GM19043 (cell line): ENCODE results near the gene PTPMT1.
"Not testable (repeated sequence)": the region's sequence is repeated elsewhere in the genome, so short reads cannot be mapped to it uniquely, and the experiment has no call there.

Experiments
- ATAC-seq: cut with Tn5 transposase; IDR thresholded peaks from one replicate; pipeline ENCODE4 v1.9.1; 2021; ENCODE audit warnings: low read depth; ENCODE audit not compliant: unreplicated experiment

Gene PTPMT1

DNA sequence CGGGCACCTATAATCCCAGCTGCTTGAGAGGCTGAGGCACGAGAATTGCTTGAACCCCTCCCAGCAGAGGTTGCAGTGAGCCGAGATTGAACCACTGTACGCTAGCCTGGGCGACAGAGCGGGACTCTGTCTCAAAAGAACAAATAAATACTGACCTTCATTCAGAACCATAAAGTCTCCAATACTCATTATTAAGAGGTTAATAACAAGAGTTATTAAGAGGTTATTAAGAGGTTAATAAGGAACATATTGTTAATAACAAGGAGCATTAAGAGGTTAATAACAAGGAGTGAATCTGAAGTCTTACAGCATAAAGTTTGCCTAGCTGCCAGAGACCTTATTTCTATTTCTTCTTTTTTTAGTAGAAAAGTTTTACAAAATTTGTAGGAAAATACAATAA lies 20.1 kb upstream of the PTPMT1 start:
- no peak for ATAC-seq

DNA sequence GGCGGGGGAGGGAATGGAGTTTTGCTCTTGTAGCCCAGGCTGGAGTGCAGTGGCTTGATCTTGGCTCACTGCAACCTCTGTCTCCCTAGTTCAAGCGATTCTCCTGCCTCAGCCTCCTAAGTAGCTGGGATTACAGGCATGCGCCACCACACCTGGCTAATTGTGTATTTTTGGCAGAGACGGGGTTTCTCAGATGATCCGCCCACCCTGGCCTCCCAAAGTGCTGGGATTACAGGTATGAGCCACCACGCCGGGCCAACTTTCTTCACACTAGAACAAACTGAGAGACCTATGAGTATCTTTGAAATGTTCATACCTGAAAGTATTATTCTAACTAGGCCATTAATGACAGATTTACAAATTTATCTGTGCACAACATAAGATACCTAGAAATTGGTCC lies 19.1 kb upstream of the PTPMT1 start:
- ATAC-seq = not testable (repeated sequence)

DNA sequence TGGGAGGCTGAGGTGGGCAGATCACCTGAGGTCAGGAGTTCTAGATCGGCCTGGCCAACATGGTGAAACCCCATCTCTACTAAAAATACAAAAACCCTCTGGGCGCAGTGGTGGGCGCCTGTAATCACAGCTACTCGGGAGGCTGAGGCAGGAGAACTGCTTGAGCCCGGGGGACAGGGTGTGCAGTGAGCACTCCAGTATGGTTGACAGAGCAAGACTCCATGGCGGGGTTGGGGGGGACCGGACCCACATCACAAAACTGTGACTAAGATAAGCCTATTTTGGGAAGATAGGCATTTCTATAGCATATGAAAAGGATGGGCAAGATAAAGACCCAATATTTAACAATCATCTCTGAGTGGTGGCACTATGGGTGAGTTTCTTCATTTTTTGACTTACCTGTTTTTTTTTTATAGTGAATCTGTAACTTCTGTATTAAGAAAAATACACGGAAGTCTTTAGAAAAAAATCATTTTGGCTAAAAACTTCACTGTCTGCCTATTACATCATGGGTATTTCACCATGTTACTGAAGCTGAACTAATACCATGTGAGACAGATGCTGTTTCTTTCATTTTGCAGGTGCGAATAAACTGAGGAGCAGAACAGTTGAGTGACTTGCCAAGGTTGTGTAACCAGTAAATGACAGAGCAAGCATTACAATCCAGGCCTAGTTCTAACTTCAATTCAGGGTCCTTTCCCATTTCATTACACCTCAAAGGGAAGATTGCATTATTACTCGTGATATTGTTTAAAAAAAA lies 14.9 kb upstream of the PTPMT1 start:
- ATAC-seq = no peak

GRCh38 chr11:47551086-47551485 lies 14.3 kb upstream of the PTPMT1 start:
- ATAC-seq = no peak

DNA sequence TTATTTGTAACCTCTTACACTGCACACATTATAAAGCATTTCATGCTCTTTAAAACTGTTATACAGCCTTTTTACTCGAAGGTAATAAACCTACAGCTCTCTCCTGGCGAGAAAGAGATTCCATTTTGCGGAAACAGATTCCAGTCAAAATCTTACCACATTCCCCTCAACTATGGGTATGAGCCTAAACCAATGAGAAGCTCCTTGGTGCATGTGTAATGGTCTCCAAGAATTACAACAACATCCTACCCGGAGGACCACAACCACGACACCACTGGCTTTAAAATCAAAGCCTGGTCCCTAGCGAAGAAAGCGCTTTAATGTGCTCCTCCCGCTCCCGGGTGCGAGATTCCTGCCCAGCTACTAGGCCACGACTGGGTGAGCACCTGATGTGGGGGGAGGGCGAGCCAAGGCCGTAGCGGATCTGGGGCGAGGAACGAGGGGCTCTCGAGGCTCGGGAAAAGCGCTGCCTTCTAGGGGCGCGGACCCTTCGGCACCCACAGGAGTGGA lies 13.3 kb upstream of the PTPMT1 start:
- no peak for ATAC-seq

DNA sequence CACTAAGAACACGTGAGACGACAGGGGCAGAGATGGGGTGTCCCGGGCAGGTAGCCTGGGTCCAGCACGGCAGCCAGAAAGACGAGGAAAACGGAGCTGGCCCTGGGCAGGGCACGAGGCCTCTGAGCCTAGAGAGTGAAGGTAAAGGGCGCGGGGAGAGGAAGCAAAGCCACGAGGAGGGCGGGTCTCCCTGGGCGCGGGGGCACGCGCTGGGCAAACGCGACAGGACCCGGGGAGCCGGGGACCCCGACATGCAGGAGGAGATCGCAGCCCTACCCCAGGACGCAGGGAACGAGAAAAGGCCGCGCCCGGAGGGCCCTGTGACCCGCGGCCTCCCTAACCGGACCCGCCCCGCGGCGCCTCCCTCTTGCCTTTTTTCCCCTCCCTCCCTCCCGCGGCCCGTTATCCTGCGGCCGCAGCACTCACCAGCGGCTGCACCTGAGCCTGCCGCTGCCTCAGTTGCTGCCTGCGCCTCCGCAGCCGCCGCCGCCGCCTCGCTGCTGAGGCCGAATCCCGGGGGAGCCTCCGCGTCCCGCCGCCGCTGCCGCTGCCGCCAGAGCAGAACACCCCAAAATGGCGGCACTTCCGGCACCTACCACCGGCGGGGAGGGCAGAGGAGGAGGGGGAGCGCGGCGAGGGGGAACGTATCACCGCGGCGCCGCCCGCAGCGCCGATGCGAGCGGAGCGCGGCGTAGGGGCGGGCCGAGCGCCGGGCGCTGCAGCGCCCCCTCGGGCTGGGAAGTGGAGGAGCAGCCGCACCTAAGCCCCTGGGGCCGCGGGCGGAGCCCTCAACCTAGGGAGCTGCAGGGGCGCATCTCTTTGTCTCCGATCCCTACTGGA lies 12.6 kb upstream of the PTPMT1 start, which contains the start of gene CELF1:
TSS of gene CELF1 (minus strand) at position 567 of the 840 bp plus-strand sequence. CDS start 53,609 bp downstream, outside the sequence.
- peak; percentile 86 for ATAC-seq

GRCh38 chr11:47553406-47553743 lies 12.0 kb upstream of the PTPMT1 start:
- ATAC-seq = peak; percentile 22

DNA sequence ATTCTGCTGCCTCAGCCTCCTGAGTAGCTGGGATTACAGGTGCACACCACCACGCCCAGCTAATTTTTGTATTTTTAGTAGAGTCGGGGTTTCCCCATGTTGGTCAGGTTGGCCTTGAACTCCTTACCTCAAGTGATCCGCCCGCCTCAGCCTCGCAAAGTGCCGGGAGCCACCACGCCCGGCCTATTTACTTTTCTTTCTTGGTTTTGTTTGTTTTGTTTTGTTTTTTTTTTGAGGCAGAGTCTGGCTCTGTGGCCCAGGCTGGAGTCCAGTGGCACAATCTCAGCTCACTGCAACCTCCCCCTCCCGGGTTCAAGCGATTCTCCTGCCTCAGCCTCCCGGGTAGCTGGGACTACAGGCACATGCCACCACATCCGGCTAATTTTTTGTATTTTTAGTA lies 8.4 kb upstream of the PTPMT1 start:
- ATAC-seq = not testable (repeated sequence)

DNA sequence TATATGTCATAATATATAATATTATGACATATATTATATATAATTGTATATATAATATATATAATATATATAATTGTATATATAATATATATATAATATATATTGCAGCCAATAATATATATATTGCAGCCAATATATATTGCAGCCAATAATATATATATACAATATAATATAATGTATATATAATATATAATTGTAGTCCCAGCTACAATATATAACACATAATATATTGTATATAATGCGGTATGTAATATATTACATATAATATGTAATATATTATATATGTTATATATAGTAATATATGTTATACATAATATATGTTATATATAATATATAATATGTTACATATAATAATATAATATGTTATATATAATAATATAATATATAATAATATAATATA lies 6.7 kb upstream of the PTPMT1 start:
- no peak for ATAC-seq

GRCh38 chr11:47560426-47560825 lies 5.0 kb upstream of the PTPMT1 start:
- ATAC-seq = no peak

GRCh38 chr11:47562393-47562792 lies 3.0 kb upstream of the PTPMT1 start:
- ATAC-seq = not testable (repeated sequence)

DNA sequence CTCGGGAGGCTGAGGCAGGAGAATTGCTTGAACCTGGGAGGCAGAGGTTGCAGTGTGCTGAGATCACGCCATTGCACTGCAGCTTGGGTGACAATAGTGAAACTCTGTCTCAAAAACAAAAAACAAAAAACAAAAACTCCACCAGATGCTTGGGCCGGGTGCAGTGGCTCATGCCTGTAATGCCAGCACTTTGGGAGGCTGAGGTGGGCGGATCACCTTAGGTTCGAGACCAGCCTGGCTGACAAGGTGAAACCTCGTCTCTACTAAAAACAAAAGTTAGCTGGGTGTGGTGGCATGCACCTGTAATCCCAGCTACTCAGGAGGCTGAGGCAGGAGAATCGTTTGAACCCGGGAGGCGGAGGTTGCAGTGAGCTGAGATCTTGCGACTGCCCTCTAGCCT lies 1.0 kb upstream of the PTPMT1 start:
- not testable (repeated sequence) for ATAC-seq

DNA sequence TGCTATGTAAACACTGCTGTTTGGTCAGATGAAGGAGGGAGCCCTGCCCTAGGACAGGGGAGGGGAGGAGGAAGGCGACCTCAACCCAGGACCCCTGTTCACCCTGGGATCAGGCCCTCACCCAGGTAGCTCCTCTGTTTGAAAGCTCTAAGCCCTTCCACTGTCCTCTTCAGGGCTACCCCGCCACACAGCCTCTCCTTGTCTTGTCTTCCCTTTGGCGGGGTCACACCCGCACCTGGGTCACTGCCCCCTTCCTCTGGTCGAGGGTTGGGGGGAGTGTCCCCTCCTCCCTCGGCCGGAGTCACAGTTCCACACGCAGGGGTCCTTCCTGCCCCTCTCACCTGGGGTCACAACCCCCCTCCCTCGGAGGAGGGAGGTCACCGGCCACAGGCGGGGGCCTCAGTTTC lies 463 bp upstream of the PTPMT1 start:
- peak; percentile 4 for ATAC-seq

GRCh38 chr11:47566149-47566698 lies 825 bp downstream of the PTPMT1 start:
- no peak for ATAC-seq

DNA sequence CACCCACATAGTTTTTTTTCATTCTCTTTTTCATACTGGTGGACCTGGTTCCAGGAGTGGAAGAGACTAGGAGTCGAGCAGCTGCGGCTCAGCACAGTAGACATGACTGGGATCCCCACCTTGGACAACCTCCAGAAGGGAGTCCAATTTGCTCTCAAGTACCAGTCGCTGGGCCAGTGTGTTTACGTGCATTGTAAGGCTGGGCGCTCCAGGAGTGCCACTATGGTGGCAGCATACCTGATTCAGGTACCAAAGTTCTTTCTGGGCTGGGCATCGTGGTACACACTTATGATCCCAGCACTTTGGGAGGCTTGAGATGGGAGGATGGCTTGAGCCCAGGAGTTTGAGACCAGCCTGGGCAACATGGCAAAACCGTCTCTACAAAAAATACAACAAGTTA lies 4.2 kb downstream of the PTPMT1 start:
- no peak for ATAC-seq

DNA sequence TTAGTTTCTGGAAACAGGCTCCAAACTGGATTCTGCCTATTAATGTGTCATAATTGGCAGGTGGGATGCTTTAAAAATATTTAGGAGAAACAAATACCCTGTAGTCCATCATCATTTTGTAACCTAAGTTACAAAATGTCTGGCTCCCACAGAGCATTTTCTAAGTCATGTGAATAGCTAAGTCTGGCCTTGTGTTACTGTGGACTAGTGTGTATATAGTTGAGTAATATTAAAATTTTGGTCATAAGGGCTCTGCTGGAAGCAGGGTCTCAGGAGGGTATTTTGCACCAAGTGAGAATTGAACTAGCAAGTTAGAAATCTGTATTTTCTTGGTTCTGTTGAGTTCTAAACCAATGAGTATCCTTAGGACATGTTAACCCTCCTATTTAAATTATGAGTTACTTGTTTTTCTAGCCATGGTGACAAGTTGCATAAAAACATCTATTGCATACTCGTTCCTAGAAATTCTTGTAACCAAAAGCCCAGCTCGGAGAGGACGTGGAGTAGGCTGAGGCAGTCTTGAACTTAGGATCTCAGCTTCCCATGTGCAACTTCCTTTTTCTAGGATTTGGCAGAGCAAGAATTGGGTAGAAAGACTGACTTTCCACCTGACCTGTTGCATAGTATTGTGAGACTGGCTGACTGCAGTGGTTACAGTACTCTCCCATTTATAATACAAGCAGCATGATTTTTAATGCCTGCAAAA lies 5.4 kb downstream of the PTPMT1 start:
- ATAC-seq = no peak

DNA sequence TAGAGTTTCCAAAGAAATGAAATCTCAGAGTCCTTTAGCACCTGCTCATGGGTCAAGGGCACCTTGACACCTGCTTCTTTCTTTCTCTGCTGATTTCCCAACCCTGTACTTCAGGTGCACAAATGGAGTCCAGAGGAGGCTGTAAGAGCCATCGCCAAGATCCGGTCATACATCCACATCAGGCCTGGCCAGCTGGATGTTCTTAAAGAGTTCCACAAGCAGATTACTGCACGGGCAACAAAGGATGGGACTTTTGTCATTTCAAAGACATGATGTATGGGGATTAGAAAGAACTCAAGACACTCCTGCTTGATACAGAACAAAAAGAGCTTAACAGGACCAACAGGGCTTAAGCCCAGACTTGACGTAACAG lies 5.9 kb downstream of the PTPMT1 start:
- no peak for ATAC-seq

DNA sequence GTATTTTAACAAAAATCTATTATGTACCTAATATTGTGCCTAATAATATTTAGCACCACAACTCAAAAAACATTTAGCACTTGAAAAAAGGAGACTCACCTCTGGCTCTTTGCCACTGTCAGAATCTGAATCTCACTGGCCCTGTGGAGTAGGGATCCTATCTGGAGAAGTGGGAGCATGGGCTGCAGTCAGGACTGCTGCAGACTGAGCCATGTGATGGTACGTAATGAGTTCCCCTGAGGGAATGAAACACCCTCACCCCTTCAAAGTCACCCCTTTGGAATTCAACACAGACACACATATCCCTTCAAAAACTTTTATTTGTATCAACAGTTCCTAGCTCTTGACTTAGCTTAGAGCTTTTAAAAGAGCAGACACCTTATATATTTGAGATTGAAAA lies 6.5 kb downstream of the PTPMT1 start:
- ATAC-seq = no peak

GRCh38 chr11:47572715-47573255 lies 7.4 kb downstream of the PTPMT1 start:
- ATAC-seq = no peak

- no peak for ATAC-seq
These were observed 7.9 kb downstream of the PTPMT1 start for GRCh38 chr11:47573321-47573720.
